ENCODE results near the gene TMEM244. TPM values are rescaled to one million over a fixed set of nuclear protein-coding genes. Genes with fewer than 3 reads are reported as not detected.

TMEM244 gene
- total RNA-seq, 1 donor from 2014 or later = not detected

DNA sequence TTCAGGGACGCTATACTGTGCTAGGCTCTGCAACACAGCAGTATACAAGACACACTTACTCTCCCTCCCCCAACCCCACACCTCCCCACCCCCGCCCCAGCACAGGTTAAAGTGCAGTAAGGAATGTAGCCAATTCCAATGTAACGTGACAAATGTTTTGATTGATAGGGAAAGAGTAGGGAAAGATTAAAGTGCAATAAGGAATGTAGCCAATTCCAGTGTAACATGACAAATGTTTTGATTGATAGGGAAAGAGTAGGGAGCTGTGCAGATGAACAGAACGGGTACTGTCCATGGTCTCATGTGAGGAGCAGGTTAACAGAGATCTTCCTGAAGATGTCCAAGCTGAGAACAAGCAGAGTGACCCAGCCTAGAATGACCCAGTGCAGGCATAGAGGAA, 69.1 kb downstream of the TMEM244 start:
- Mint-ChIP-seq H3K4me1 (no peaks in the 10 kb centered on the region), H3K27ac (ENCODE audit: unreplicated experiment) (no peak overlapping the region)
- TF ChIP-seq, protein P1, sequence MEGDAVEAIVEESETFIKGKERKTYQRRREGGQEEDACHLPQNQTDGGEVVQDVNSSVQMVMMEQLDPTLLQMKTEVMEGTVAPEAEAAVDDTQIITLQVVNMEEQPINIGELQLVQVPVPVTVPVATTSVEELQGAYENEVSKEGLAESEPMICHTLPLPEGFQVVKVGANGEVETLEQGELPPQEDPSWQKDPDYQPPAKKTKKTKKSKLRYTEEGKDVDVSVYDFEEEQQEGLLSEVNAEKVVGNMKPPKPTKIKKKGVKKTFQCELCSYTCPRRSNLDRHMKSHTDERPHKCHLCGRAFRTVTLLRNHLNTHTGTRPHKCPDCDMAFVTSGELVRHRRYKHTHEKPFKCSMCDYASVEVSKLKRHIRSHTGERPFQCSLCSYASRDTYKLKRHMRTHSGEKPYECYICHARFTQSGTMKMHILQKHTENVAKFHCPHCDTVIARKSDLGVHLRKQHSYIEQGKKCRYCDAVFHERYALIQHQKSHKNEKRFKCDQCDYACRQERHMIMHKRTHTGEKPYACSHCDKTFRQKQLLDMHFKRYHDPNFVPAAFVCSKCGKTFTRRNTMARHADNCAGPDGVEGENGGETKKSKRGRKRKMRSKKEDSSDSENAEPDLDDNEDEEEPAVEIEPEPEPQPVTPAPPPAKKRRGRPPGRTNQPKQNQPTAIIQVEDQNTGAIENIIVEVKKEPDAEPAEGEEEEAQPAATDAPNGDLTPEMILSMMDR (conservative IDR thresholded peaks at IDR 0.05) = no peak

DNA sequence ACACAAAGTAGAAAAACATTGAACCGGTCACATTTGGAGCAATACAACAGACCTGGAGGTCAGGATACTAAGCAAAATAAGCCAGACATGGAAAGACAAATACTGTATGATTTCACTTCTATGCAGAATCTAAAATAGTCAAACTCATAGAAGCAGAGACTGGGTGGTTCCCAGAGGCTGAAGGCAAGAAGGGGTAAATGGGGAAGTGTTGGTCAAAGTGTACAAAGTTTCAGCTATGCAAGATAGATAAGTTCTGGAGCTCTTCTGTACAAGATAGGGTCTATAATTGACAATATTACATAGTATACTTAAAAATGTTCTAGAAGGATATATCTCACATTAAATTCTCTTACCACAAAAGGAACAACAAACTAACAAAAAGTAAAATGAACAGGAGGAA, 70.3 kb downstream of the TMEM244 start:
- TF ChIP-seq, protein P1 (conservative IDR thresholded peaks at IDR 0.05) = no peak
- no peak for DNase-seq (ENCODE audit: low read depth, low spot score)
- H3K36me3 Mint-ChIP-seq (ENCODE audit: low read depth) = no peaks in the 10 kb centered on the region
- no peaks in the 10 kb centered on the region for H3K9me3 Mint-ChIP-seq
- H3K4me3 Mint-ChIP-seq = no peak overlapping the region
- no peaks in the 10 kb centered on the region for H3K27me3 Mint-ChIP-seq (ENCODE audit: low read depth)
- no peak overlapping the region for H3K27ac Mint-ChIP-seq (ENCODE audit: unreplicated experiment)
- no peaks in the 10 kb centered on the region for H3K4me1 Mint-ChIP-seq

More for the DNA sequence above, 69.1 kb downstream of the TMEM244 start:
- Mint-ChIP-seq H3K4me3 (no peak overlapping the region), H3K9me3 (no peaks in the 10 kb centered on the region), H3K27me3 (ENCODE audit: low read depth) (no peaks in the 10 kb centered on the region), H3K36me3 (ENCODE audit: low read depth) (no peaks in the 10 kb centered on the region)
- no peak for DNase-seq (ENCODE audit: low read depth, low spot score)

DNA sequence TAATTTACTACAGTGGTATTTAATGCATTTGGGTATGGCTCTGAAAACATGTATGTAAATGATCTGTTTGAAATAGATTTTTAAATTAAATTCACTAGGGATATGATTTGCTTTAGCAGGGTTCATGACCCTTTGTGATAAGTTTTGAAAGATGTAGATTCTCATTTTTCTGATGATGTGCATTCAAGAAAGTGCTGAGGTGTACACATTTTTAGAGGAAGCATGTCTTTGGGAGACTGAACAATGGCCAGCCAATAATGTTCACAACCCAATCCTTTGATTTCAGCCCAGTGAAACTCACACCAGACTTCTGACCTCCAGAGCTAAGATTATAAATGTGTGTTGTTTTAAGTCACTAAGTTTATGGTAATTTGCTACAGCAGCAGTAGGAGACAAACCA, 71.1 kb downstream of the TMEM244 start:
- DNase-seq (ENCODE audit: low read depth, low spot score) = no peak
- H3K36me3 Mint-ChIP-seq (ENCODE audit: low read depth) = no peaks in the 10 kb centered on the region
- H3K4me1 Mint-ChIP-seq = no peaks in the 10 kb centered on the region
- no peak overlapping the region for H3K4me3 Mint-ChIP-seq
- H3K27ac Mint-ChIP-seq (ENCODE audit: unreplicated experiment) = no peak overlapping the region
- no peaks in the 10 kb centered on the region for H3K9me3 Mint-ChIP-seq
- no peaks in the 10 kb centered on the region for H3K27me3 Mint-ChIP-seq (ENCODE audit: low read depth)
- TF ChIP-seq, protein P1 (conservative IDR thresholded peaks at IDR 0.05) = no peak

DNA sequence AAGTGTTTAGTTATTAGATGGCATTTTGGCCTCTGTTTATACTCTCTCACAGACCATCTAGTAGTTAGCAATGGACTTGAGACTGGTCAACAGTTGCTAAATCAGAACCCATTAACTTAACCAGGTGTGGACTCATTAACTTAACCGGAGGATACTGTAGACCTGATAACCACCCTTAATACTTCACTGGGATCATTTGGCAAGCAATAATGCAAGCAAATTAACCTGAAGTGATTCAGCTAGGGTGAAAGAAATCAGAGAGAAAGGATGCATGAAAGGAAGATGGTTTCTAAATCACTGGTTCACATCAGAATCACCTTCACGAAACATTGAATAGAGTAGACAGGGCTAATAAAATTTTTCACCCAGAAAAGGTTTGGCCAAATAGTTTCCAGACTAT, 73.3 kb downstream of the TMEM244 start:
- H3K9me3 Mint-ChIP-seq = no peaks in the 10 kb centered on the region
- no peaks in the 10 kb centered on the region for H3K36me3 Mint-ChIP-seq (ENCODE audit: low read depth)
- peaks cover 2% of the 10 kb centered on the region for H3K27me3 Mint-ChIP-seq (ENCODE audit: low read depth)
- no peak for DNase-seq (ENCODE audit: low read depth, low spot score)
- H3K4me3 Mint-ChIP-seq = no peak overlapping the region
- TF ChIP-seq, protein P1 (conservative IDR thresholded peaks at IDR 0.05) = no peak
- no peaks in the 10 kb centered on the region for H3K4me1 Mint-ChIP-seq
- no peak overlapping the region for H3K27ac Mint-ChIP-seq (ENCODE audit: unreplicated experiment)

DNA sequence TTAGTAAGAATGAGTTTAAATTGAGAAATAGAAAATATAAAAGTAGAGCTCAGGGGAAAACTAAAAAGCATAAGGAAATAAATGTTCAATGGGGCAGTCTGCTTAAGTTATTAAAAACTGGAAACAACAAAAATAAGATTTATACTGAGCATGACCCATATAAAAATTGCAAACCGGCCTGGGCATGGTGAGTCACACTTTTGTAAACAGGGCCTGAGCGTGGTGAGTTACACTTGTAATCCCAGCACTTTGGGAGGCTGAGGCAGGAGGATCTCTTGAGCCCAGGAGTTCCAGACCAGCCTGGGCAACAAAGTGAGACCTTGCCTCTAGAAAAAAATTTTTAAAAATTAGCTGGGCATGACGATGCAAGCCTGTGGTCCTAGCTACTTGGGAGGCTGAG, 74.6 kb downstream of the TMEM244 start:
- no peak overlapping the region for H3K4me3 Mint-ChIP-seq
- H3K27me3 Mint-ChIP-seq (ENCODE audit: low read depth) = peaks cover 2% of the 10 kb centered on the region
- no peak for DNase-seq (ENCODE audit: low read depth, low spot score)
- TF ChIP-seq, protein P1 (conservative IDR thresholded peaks at IDR 0.05) = no peak
- H3K36me3 Mint-ChIP-seq (ENCODE audit: low read depth) = no peaks in the 10 kb centered on the region
- H3K9me3 Mint-ChIP-seq = no peaks in the 10 kb centered on the region
- no peaks in the 10 kb centered on the region for H3K4me1 Mint-ChIP-seq
- no peak overlapping the region for H3K27ac Mint-ChIP-seq (ENCODE audit: unreplicated experiment)

DNA sequence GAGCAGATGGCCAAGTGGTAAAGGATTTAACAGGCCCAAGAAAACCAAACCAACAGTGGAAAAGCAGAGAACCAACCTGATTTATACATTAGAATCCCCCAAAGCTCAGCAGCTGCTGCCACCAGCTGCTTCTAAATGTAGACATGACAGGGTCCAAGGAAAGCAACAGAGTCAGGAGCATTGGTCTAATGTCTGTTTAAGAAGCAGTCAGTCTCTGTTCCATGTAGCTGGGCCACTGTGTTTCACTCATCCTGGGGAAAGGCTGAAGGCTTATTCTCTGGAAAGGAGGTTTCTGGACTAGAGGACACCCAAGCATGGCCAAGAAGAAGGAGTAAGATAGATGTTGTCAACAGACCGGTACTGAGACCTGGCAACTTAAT, 75.4 kb downstream of the TMEM244 start:
- Mint-ChIP-seq H3K27me3 (ENCODE audit: low read depth) (peaks cover 2% of the 10 kb centered on the region), H3K9me3 (no peaks in the 10 kb centered on the region), H3K4me3 (no peak overlapping the region), H3K36me3 (ENCODE audit: low read depth) (no peaks in the 10 kb centered on the region), H3K4me1 (no peaks in the 10 kb centered on the region), H3K27ac (ENCODE audit: unreplicated experiment) (no peak overlapping the region)
- TF ChIP-seq, protein P1 (conservative IDR thresholded peaks at IDR 0.05) = no peak
- no peak for DNase-seq (ENCODE audit: low read depth, low spot score)
